Trophoblast cell (in vitro differentiated cells and primary cell): ENCODE results near the gene MLC1. TPM values are rescaled to one million over a fixed set of nuclear protein-coding genes. Genes with fewer than 3 reads are reported as not detected.

Experiments
- DNase-seq, 2 donors: peaks; one replicate each; pipeline ENCODE4 v3.0.0-alpha.2; 2016
- H2AFZ ChIP-seq: 2 replicates; pipeline ENCODE4 v1.6.1; 2013; ENCODE audit warnings: low read length, moderate library complexity, mild to moderate bottlenecking; ENCODE audit not compliant: insufficient read depth, poor library complexity
- H2AK5ac ChIP-seq: 2 replicates; pipeline ENCODE4 v1.6.1; 2013; ENCODE audit warnings: mild to moderate bottlenecking, low read length
- H2BK120ac ChIP-seq: 2 replicates; pipeline ENCODE4 v1.6.1; 2013; ENCODE audit warnings: low read length, mild to moderate bottlenecking, moderate library complexity; ENCODE audit not compliant: insufficient read depth, poor library complexity
- H2BK12ac ChIP-seq: 2 replicates; pipeline ENCODE4 v1.6.1; 2013; ENCODE audit warnings: mild to moderate bottlenecking, low read length, moderate library complexity
- H2BK5ac ChIP-seq: 2 replicates; pipeline ENCODE4 v1.6.1; 2013; ENCODE audit warnings: low read length, low read depth, moderate library complexity, mild to moderate bottlenecking; ENCODE audit not compliant: poor library complexity
- H3K14ac ChIP-seq: 2 replicates; pipeline ENCODE4 v1.6.1; 2013; ENCODE audit warnings: mild to moderate bottlenecking, low read length
- H3K18ac ChIP-seq: 2 replicates; pipeline ENCODE4 v1.6.1; 2013; ENCODE audit warnings: mild to moderate bottlenecking, low read length
- H3K23ac ChIP-seq: 2 replicates; pipeline ENCODE4 v1.6.1; 2013; ENCODE audit warnings: low read length
- H3K27ac ChIP-seq: 2 replicates; pipeline ENCODE4 v1.5.1; 2013; ENCODE audit warnings: low read depth, mild to moderate bottlenecking, inconsistent platforms, low read length, moderate library complexity
- H3K27me3 ChIP-seq: 2 replicates; pipeline ENCODE4 v1.6.1; 2013; ENCODE audit warnings: inconsistent platforms, mild to moderate bottlenecking, low read length, moderate library complexity; ENCODE audit not compliant: insufficient read depth
- H3K36me3 ChIP-seq, 2 experiments: 1 replicate in 1 of 2; 2 replicates in 1 of 2; pipeline ENCODE4 v1.6.1; 2013; ENCODE audit warnings: low read length in 2 of 2, mild to moderate bottlenecking in 2 of 2, moderate library complexity in 1 of 2; ENCODE audit not compliant: insufficient read depth in 2 of 2, control insufficient read depth in 1 of 2
- H3K4ac ChIP-seq: 2 replicates; pipeline ENCODE4 v1.6.1; 2013; ENCODE audit warnings: low read depth, mild to moderate bottlenecking, low read length, moderate library complexity
- H3K4me1 ChIP-seq, 2 experiments: 1 replicate in 1 of 2; 2 replicates in 1 of 2; pipeline ENCODE4 v1.6.1; 2013; ENCODE audit warnings: low read length in 2 of 2, mild to moderate bottlenecking in 2 of 2, moderate library complexity in 1 of 2; ENCODE audit not compliant: insufficient read depth in 2 of 2, control insufficient read depth in 1 of 2
- H3K4me2 ChIP-seq: 2 replicates; pipeline ENCODE4 v1.6.1; 2013; ENCODE audit warnings: inconsistent platforms, mild to moderate bottlenecking, low read length, moderate library complexity
- H3K4me3 ChIP-seq: 2 replicates; pipeline ENCODE4 v1.5.1; 2013; ENCODE audit warnings: mild to moderate bottlenecking, low read depth, low read length, inconsistent platforms
- H3K79me1 ChIP-seq: one replicate; pipeline ENCODE4 v1.6.1; 2013; ENCODE audit warnings: low read length
- H3K79me2 ChIP-seq: 2 replicates; pipeline ENCODE4 v1.6.1; 2013; ENCODE audit warnings: low read length, mild to moderate bottlenecking; ENCODE audit not compliant: control insufficient read depth, insufficient read depth, poor library complexity
- H3K9ac ChIP-seq: 2 replicates; pipeline ENCODE4 v1.6.1; 2013; ENCODE audit warnings: mild to moderate bottlenecking, low read length
- H3K9me3 ChIP-seq: 2 replicates; pipeline ENCODE4 v1.6.1; 2013; ENCODE audit warnings: low read depth, mild to moderate bottlenecking, control low read depth, inconsistent platforms, low read length; ENCODE audit not compliant: insufficient read depth
- H4K12ac ChIP-seq: 2 replicates; pipeline ENCODE4 v1.6.1; 2013; ENCODE audit warnings: low read depth, mild to moderate bottlenecking, low read length, moderate library complexity
- H4K8ac ChIP-seq: 2 replicates; pipeline ENCODE4 v1.6.1; 2013; ENCODE audit warnings: low read depth, mild to moderate bottlenecking, low read length, moderate library complexity
- H4K91ac ChIP-seq: one replicate; pipeline ENCODE4 v1.6.1; 2013; ENCODE audit warnings: low read depth, mild to moderate bottlenecking, low read length, moderate library complexity
- WGBS: extraction: QIAGEN DNeasy Blood & Tissue Kit; methylation state at CpG from one replicate; pipeline ENCODE4 v1.1.7; 2013; ENCODE audit warnings: missing lambda C conversion rate; ENCODE audit not compliant: insufficient read length, insufficient coverage; ENCODE audit errors: extremely low coverage; 5-methylcytosine and 5-hydroxymethylcytosine counted together
- polyA plus RNA-seq: library from polyadenylated mRNA; stranded (reverse); fragments of 200-250 nt; gene quantifications from 2 replicates; pipeline ENCODE4 v1.2.3, GENCODE V29; 2013

MLC1 gene
- 0.22 and 0.28 TPM in 2 replicates for polyA plus RNA-seq

DNA sequence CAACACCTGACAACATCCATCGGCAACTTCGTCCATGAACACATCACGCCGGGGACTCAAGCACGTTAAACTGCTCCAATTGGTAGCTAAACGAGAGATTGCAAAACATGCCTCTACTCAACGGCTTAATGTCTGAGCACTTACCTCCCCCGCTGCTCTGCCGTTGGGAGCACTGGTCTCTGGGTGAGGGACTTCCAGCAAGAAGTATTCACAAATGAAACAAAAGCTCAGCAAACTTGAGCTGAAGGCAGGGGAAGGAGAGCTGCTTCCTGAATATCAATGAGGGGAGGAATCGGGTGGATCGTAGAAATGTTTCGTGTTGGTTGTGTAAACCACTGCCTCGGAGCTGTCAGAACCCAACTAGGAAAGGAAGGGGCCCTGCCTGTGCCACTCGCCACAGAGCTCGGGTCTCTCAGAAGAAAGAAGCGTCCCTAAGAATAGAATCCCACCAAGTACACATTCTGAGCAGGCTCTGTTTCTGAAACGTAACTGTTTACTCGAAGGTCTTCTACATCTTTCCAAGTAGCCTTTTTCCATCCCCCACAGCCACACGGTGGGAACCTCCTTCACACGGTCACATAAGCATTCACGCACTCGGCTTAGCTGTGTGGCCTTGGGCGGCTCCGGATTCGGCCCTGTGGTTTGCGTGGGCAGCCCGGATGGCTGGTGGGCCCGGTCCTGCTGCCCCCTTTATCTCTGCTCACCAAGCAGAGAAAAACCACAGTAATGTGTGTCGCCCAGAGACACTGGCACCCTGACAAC lies at the start of gene MLC1:
MLC1 (minus strand) TSS at position 216 of the 762 bp plus-strand sequence. CDS start 524 bp downstream, outside the sequence.
- H4K8ac ChIP-seq: no peak within 1 kb of the TSS
- peak within 1 kb of the TSS; percentile 62 for H4K91ac ChIP-seq
- H4K12ac ChIP-seq: no peak within 1 kb of the TSS
- H2BK5ac ChIP-seq: no peak within 1 kb of the TSS
- H2AFZ ChIP-seq: peak within 1 kb of the TSS; percentile 23
- peak within 1 kb of the TSS; percentile 44 for H2BK120ac ChIP-seq
- H2BK12ac ChIP-seq: peak within 1 kb of the TSS; percentile 9
- H3K9ac ChIP-seq: no peak within 1 kb of the TSS
- H3K18ac ChIP-seq: no peak within 1 kb of the TSS
- H3K4me1 ChIP-seq: peaks cover 18 to 20% of the 10 kb centered on the region in 2 experiments
- DNase-seq: no peak
- no peaks in the 10 kb centered on the region for H3K27me3 ChIP-seq
- no CpG with 5 or more reads among the region's 29 CpGs for WGBS
- H3K36me3 ChIP-seq: no peaks in the 10 kb centered on the region
- H2AK5ac ChIP-seq: peak within 1 kb of the TSS; percentile 11
- no peaks in the 10 kb centered on the region for H3K79me2 ChIP-seq
- H3K4me2 ChIP-seq: no peak within 1 kb of the TSS
- no peak within 1 kb of the TSS for H3K14ac ChIP-seq
- peaks cover 12% of the 10 kb centered on the region for H3K9me3 ChIP-seq
- H3K23ac ChIP-seq: no peak within 1 kb of the TSS
- no peak within 1 kb of the TSS for H3K27ac ChIP-seq
- H3K79me1 ChIP-seq: peaks cover 8% of the 10 kb centered on the region
- H3K4me3 ChIP-seq: no peak within 1 kb of the TSS
- H3K4ac ChIP-seq: no peak within 1 kb of the TSS

DNA sequence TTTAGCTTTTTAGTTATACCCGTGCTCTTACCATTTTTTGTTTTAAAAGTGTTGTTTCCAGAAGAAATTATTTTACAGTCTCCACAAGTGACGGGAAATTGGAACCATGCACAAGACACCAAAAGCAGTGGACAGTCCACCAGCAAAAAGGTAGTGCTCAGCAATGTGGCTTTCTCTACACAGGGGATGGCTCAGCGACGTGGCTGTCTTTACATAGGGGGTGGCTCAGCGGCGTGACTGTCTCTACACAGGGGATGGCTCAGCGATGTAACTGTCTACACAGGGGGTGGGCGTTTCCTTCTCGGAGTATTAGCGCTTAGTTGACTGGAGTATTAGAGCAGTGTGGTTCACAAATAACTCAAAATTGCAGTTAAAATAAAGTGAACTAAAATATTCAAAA lies 49.3 kb upstream of the MLC1 start:
- no peak overlapping the region for H3K4me3 ChIP-seq

DNA sequence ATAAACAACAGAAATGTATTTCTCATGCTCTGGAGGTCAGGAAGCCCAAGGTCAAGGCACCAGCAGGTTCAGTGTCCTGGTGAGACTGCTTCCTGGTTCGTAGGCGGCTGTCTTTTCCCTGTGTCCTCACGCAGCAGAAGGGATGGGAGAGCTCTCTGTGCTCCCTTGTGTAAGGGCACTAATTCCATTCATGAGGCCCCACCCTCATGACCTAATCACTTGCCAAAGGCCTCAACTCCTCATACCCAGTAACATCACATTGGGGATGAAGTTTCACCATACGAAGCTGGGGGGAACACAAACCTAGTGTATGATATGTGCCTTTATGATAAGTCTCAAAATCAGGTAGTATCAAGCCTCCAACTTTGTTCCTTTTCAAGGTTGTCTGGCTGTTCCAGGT lies 46.7 kb upstream of the MLC1 start:
- no peaks in the 10 kb centered on the region for H3K79me1 ChIP-seq
- H2AFZ ChIP-seq: no peak overlapping the region
- H3K36me3 ChIP-seq: no peaks in the 10 kb centered on the region
- H3K79me2 ChIP-seq: no peaks in the 10 kb centered on the region
- H2BK120ac ChIP-seq: no peak overlapping the region
- H3K4me2 ChIP-seq: no peak overlapping the region
- no peak overlapping the region for H2BK12ac ChIP-seq
- H3K9ac ChIP-seq: no peak overlapping the region
- H2AK5ac ChIP-seq: no peak overlapping the region
- no peak overlapping the region for H4K91ac ChIP-seq
- no peak overlapping the region for H3K4me3 ChIP-seq
- no peak overlapping the region for H3K27ac ChIP-seq
- H2BK5ac ChIP-seq: no peak overlapping the region
- H3K4ac ChIP-seq: no peak overlapping the region
- H4K12ac ChIP-seq: no peak overlapping the region
- H3K23ac ChIP-seq: no peak overlapping the region
- no peak for DNase-seq
- WGBS: no CpG with 5 or more reads among the region's 4 CpGs
- H3K4me1 ChIP-seq: no peaks in the 10 kb centered on the region
- no peak overlapping the region for H4K8ac ChIP-seq
- no peaks in the 10 kb centered on the region for H3K27me3 ChIP-seq
- peaks cover 3% of the 10 kb centered on the region for H3K9me3 ChIP-seq
- no peak overlapping the region for H3K18ac ChIP-seq
- H3K14ac ChIP-seq: no peak overlapping the region

More for the DNA sequence above, 49.3 kb upstream of the MLC1 start:
- H2BK120ac ChIP-seq: no peak overlapping the region
- H3K23ac ChIP-seq: no peak overlapping the region
- no peak for DNase-seq
- no CpG with 5 or more reads among the region's 10 CpGs for WGBS
- H3K27ac ChIP-seq: no peak overlapping the region
- no peaks in the 10 kb centered on the region for H3K27me3 ChIP-seq
- H3K9ac ChIP-seq: no peak overlapping the region
- H3K14ac ChIP-seq: no peak overlapping the region
- no peak overlapping the region for H3K4ac ChIP-seq
- H2BK12ac ChIP-seq: no peak overlapping the region
- no peak overlapping the region for H4K12ac ChIP-seq
- no peaks in the 10 kb centered on the region for H3K79me2 ChIP-seq
- H3K4me2 ChIP-seq: no peak overlapping the region
- no peak overlapping the region for H4K8ac ChIP-seq
- H3K36me3 ChIP-seq: no peaks in the 10 kb centered on the region
- peaks cover 3% of the 10 kb centered on the region for H3K9me3 ChIP-seq
- H4K91ac ChIP-seq: no peak overlapping the region
- H2AFZ ChIP-seq: no peak overlapping the region
- no peak overlapping the region for H3K18ac ChIP-seq
- no peak overlapping the region for H2BK5ac ChIP-seq
- no peaks in the 10 kb centered on the region for H3K79me1 ChIP-seq
- no peaks in the 10 kb centered on the region for H3K4me1 ChIP-seq
- H2AK5ac ChIP-seq: no peak overlapping the region

DNA sequence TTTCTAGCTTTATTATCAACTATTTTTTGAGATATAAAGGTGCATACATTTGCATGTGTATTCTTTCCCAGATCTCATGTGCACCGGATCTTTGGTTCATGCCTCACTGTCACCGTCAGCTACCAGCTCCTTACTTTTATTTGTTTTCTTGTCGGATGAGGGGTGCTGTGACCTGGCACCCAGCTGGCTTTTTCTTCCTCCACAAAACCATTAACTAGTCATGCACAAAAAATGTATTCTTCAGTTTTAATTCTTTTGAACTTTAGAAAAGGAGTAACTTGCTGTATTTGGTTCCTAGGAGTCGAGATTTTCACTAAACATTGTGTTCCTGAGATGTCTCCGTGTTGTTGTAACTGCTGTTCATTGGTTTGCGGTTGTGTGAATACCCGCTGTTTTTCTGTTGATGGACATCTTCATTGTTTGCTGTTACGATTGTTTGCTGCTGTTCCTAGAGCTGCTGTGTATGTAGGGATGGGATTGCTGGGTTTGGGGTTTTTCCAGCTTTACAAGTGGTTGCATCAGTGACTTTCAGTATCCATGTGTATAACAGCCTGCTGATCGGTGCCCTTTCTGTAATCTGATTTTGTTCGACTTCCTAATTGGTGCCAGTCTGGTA lies 44.0 kb upstream of the MLC1 start:
- no peak overlapping the region for H3K4me2 ChIP-seq
- no peak for DNase-seq
- no CpG with 5 or more reads among the region's 10 CpGs for WGBS

More for the DNA sequence above, 44.0 kb upstream of the MLC1 start:
- no peak overlapping the region for H3K14ac ChIP-seq
- no peaks in the 10 kb centered on the region for H3K79me1 ChIP-seq
- no peaks in the 10 kb centered on the region for H3K27me3 ChIP-seq
- H3K23ac ChIP-seq: no peak overlapping the region
- no peak overlapping the region for H3K27ac ChIP-seq
- H4K12ac ChIP-seq: no peak overlapping the region
- no peak overlapping the region for H2BK120ac ChIP-seq
- H3K79me2 ChIP-seq: no peaks in the 10 kb centered on the region
- H3K4me3 ChIP-seq: no peak overlapping the region
- no peak overlapping the region for H4K91ac ChIP-seq
- H3K36me3 ChIP-seq: no peaks in the 10 kb centered on the region
- no peak overlapping the region for H2AK5ac ChIP-seq
- H2BK12ac ChIP-seq: no peak overlapping the region
- H3K4me1 ChIP-seq: no peaks in the 10 kb centered on the region
- no peak overlapping the region for H3K9ac ChIP-seq
- H2BK5ac ChIP-seq: no peak overlapping the region
- H4K8ac ChIP-seq: no peak overlapping the region
- no peak overlapping the region for H3K18ac ChIP-seq
- H3K9me3 ChIP-seq: peaks cover 3% of the 10 kb centered on the region
- no peak overlapping the region for H2AFZ ChIP-seq
- no peak overlapping the region for H3K4ac ChIP-seq
